ENCODE measurements around the gene PIEZO1.

- TF ChIP-seq CTCF (IDR thresholded peaks at IDR 0.05; ENCODE audit: extremely low read depth in 1 of 2, insufficient read depth in 1 of 2, low read depth in 1 of 2, low read length in 2 of 2) (no peak), EZH2 (IDR thresholded peaks at IDR 0.05; ENCODE audit: borderline replicate concordance, low read depth, low read length, severe bottlenecking) (no peak), MAX (IDR thresholded peaks at IDR 0.05; ENCODE audit: insufficient read depth, insufficient read length) (no peak), POLR2A (IDR thresholded peaks at IDR 0.05; ENCODE audit: low read depth, low read length) (no peak), POLR2AphosphoS5 (IDR thresholded peaks at IDR 0.05; ENCODE audit: insufficient read depth, low read depth, low read length) (no peak), JUN (IDR thresholded peaks at IDR 0.05; ENCODE audit: borderline replicate concordance, insufficient read depth, insufficient read length, low read depth) (no peak)
Observed at GRCh38 chr16:88684569-88685155, 100.4 kb downstream of the PIEZO1 start.
